H7 (cell line): ENCODE measurements around the gene ANXA2R. TPM values are rescaled to one million over a fixed set of nuclear protein-coding genes. Genes with fewer than 3 reads are reported as not detected.
A peak's percentile ranks its signal among the peaks of the same experiment; 100 is the strongest.
"Not testable (repeated sequence)": the region's sequence is repeated elsewhere in the genome, so short reads cannot be mapped to it uniquely, and the experiment has no call there.

Experiments used
- DNase-seq: peaks from one replicate; pipeline ENCODE4 v3.0.0; 2012
- H3K27me3 ChIP-seq: 2 replicates; pipeline ENCODE4 v1.6.0; 2011; ENCODE audit warnings: mild to moderate bottlenecking, low read length; ENCODE audit not compliant: control insufficient read depth, insufficient read depth
- H3K36me3 ChIP-seq: replicated peaks from 2 replicates; pipeline ENCODE4 v1.5.1; 2011; ENCODE audit warnings: low read length; ENCODE audit not compliant: control insufficient read depth, insufficient read depth
- H3K4me3 ChIP-seq: 2 replicates; pipeline ENCODE4 v1.5.1; 2011; ENCODE audit warnings: low read depth, mild to moderate bottlenecking, control low read depth, low read length, moderate library complexity; ENCODE audit not compliant: insufficient read depth
- total RNA-seq: library from RNA; depleted of rRNA; stranded (reverse); fragments of >200 nt; shearing (Covaris generic); gene quantifications from 2 replicates; pipeline ENCODE4 v1.2.3, GENCODE V29; 2014; rRNA removed

The ANXA2R gene
- 0.63 and 0.83 TPM in 2 replicates for total RNA-seq

GRCh38 chr5:43040287-43041098 lies at the start of gene ANXA2R:
TSS of gene ANXA2R (minus strand) at chr5:43040319. CDS start at chr5:43040046, 273 bp downstream.
- Histone ChIP-seq H3K4me3 (peak within 1 kb of the TSS; percentile 41), H3K27me3 (peaks cover 94% of the 10 kb centered on the region), H3K36me3 (no peaks in the 10 kb centered on the region)
- DNase-seq = no peak

- H3K4me3 ChIP-seq, H3K27me3 ChIP-seq, DNase-seq: not testable (repeated sequence)
Observed at GRCh38 chr5:43086118-43086908, 46.2 kb upstream of the ANXA2R start.

DNA sequence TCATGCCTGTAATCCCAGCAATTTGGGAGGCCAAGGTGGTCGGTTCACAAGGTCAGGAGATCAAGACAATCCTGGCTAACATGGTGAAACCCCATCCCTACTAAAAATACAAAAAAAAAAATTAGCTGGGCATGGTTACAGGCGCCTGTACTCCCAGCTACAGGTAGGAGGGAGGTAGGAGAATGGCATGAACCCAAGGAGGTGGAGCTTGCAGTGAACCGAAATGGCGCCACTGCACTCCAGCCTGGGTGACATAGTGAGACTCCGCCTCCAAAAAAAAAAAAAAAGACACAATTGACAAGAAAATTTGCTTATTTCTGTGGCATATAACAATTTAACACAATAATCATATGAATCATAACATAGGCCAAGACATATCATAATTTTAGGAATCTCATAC lies 45.3 kb upstream of the ANXA2R start:
- Histone ChIP-seq H3K27me3 (no peaks in the 10 kb centered on the region), H3K36me3 (no peaks in the 10 kb centered on the region), H3K4me3 (no peak overlapping the region)
- DNase-seq = no peak

More at GRCh38 chr5:43086118-43086908, 46.2 kb upstream of the ANXA2R start:
- not testable (repeated sequence) for H3K36me3 ChIP-seq

DNA sequence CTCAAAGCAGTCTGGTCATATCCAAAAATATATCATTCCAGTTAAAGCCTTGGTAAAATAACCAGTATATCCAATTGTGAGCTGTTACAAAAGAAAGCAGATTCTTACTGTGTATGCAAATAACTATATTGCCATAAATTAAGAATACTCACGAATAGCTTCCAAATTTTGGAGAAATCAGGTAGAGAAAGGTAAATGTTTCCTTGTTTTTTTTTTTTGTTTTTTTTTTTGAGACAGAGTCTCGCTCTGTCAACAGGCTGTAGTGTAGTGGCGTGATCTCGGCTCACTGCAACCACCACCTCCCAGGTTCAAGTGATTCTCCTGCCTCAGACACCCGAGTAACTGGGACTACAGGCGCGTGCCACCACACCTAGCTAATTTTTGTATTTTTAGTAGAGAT lies 44.3 kb upstream of the ANXA2R start:
- H3K27me3 ChIP-seq, H3K4me3 ChIP-seq, DNase-seq, H3K36me3 ChIP-seq: not testable (repeated sequence)

- H3K27me3 ChIP-seq, DNase-seq, H3K4me3 ChIP-seq, H3K36me3 ChIP-seq: not testable (repeated sequence)
Observed at GRCh38 chr5:43081345-43081744, 41.2 kb upstream of the ANXA2R start.

GRCh38 chr5:43078956-43079355 lies 38.8 kb upstream of the ANXA2R start:
- H3K36me3 ChIP-seq = no peaks in the 10 kb centered on the region; the same call in 1 of the 2 replicates
- H3K27me3 ChIP-seq = no peaks in the 10 kb centered on the region
- no peak overlapping the region for H3K4me3 ChIP-seq
- no peak for DNase-seq

DNA sequence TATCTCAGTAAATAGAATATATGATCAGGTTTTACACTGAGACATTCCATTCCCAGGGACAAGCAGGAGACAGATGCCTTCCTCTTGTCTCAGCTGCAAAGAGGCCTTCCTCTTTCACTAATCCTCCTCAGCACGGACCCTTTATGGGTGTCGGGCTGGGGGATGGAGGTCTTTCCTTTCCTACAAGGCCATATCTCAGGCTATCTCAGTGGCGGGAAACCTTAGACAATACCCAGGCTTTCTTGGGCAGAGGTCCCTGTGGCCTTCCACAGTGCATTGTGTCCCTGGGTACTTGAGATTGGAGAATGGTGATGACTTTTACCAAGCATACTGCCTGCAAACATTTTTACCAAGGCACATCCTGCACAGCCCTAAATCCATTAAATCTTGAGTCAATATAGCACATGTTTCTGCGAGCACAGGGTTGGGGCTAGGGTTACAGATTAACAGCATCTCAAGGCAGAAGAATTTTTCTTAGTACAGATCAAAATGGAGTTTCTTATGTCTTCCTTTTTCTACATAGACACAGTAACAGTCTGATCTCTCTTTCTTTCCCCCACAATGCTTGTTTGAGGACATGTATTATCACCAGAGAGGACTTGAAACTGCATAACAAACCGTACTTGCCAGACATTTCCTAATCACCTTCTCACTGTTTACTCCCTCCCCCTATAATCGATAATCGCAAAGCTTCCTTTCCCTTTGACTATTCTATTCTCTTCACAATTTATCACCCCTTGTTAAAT lies 37.5 kb upstream of the ANXA2R start:
- not testable (repeated sequence) for H3K27me3 ChIP-seq, H3K36me3 ChIP-seq, H3K4me3 ChIP-seq, DNase-seq

DNA sequence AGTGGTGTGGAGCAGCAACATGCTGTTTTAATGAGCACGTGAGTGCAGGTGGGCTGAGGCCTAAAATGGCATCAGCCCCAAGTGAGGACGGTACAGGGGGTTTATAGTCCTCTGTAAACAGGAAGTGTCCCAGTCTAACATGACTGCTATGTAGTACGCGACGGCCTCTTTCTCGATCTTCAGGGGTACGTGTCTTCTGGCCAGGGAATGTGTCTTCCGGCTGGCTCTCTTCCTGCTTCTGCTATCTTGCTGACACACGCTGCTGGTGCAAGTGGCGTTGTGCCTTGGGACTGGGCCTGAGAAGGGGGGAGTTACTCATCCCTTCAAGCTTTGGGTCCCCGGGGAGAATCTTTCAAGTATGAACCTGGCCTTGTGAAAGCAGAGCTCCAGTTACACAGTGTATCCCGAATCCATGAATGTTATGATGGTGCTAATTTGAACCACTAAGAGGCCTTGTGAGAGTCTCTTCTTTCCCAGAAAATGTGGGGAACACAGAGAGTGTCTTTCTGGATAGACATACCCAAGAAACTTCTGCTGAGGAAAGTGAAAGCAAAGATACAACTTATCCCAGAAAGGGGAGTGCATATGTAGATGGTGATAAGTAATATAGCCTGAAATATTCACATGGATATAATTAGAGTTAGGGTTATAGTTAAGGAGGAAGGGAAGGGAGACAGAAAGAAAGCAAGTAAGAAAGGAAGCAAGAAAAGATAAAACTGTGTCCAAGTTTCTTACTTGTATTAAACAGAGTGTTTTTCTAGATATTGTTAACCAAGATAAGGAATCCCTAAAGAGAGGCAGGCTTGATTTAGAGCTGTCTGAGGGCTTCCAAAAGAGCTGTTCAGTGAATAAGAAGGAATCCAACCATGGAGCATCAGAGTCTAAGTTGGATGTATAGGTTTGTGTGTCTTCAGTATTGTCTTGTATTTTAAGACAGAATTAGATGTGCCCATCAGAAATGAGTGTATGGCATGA lies 35.5 kb upstream of the ANXA2R start:
- Histone ChIP-seq H3K36me3 (peaks cover 5% of the 10 kb centered on the region), H3K27me3 (no peaks in the 10 kb centered on the region), H3K4me3 (no peak overlapping the region)
- no peak for DNase-seq

DNA sequence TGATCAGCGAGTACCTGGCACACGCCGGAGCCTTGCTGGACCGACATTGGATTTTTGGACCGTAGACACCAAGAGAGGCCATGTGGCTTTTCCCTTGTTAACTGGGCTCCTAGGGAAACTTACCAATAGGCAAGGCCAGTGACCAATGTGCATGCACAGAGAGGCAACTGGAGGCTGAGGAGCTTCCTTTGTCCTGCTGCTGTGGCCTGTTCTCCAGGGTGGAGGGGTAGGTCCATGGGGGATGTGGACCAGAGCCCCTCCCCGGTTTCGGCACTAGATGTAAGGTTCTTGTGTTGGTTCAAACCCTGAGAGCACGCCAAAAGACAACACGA lies 34.8 kb upstream of the ANXA2R start:
- Histone ChIP-seq H3K4me3 (no peak overlapping the region), H3K27me3 (no peaks in the 10 kb centered on the region), H3K36me3 (peaks cover 5% of the 10 kb centered on the region)
- DNase-seq = no peak

- no peaks in the 10 kb centered on the region for H3K27me3 ChIP-seq
- DNase-seq = peak; percentile 69
- peaks cover 5% of the 10 kb centered on the region for H3K36me3 ChIP-seq
- H3K4me3 ChIP-seq = no peak overlapping the region
Observed at GRCh38 chr5:43073597-43074546, 33.8 kb upstream of the ANXA2R start.

DNA sequence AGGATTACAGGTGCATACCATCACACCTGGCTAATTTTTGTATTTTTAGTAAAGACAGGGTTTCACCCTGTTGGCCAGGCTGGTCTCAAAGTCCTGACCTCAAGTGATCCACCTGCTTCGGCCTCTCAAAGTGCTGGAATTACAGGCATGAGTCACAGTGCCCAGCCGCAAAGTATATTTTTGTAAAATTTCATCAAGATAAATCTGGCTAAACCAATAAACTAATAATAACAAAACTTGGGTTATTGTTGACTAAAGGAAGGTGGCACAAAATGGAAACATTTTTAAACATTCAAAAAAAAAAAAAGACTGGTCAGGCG lies 29.2 kb upstream of the ANXA2R start:
- H3K27me3 ChIP-seq, H3K4me3 ChIP-seq, DNase-seq, H3K36me3 ChIP-seq: not testable (repeated sequence)

DNA sequence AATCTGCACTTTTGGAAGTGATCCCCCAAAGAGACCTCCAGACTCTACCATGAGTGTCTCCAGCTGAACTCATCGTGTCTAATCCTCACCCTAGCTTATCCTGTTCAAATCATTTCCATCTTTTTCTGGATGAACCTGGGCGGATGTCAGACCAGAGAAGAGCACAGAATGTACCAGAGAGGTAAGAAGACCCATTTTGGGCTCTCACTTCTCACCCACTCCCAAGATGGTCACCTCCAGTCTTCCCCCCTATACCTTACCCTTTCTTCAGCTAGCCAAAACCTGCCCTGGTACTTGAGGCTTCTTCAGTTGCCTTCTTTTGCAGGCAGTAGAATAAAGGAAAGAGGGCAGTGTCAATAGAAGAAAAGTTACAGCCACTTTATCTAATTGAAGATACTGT lies 27.9 kb upstream of the ANXA2R start:
- no peak for DNase-seq
- peaks cover 5% of the 10 kb centered on the region for H3K36me3 ChIP-seq

More for the DNA sequence above, 27.9 kb upstream of the ANXA2R start:
- H3K27me3 ChIP-seq = no peaks in the 10 kb centered on the region; the same call in 1 of the 2 replicates
- peak overlapping the region; percentile 4; the same call in 1 of the 2 replicates for H3K4me3 ChIP-seq
